WTC11 (cell line): ENCODE measurements around the gene RFC3. TPM values are rescaled to one million over a fixed set of nuclear protein-coding genes. Genes with fewer than 3 reads are reported as not detected.

ENCODE experiments used
- ATAC-seq: fragments of 200-7000 bp; cut with Tn5 transposase; 2 replicates; pipeline ENCODE4 v1.10.0; 2021; ENCODE audit warnings: mild to moderate bottlenecking, moderate library complexity
- CTCF ChIA-PET: fragments of 300-600 bp; sonication (Branson Sonifier 250); formaldehyde crosslinking; loops from one replicate; lab custom pipeline; 2021; ENCODE audit warnings: antibody characterized with exemption; lab: Charles Lee
- POLR2A ChIA-PET: fragments of 350-600 bp; sonication (Branson Sonifier 250); formaldehyde crosslinking; loops from one replicate; lab custom pipeline; 2021; ENCODE audit warnings: antibody characterized with exemption; lab: Charles Lee
- DNase-seq: peaks from one replicate; pipeline ENCODE4 v3.0.0; 2021; ENCODE audit warnings: low spot score
- H3K27ac Mint-ChIP-seq: 2 replicates; pipeline ENCODE4 v1.8.0; 2021; ENCODE audit warnings: mixed read lengths
- H3K27me3 Mint-ChIP-seq: 2 replicates; pipeline ENCODE4 v1.8.0; 2021; ENCODE audit warnings: low read depth, mild to moderate bottlenecking, moderate library complexity, mixed read lengths
- H3K36me3 Mint-ChIP-seq: 2 replicates; pipeline ENCODE4 v1.8.0; 2021; ENCODE audit warnings: mixed read lengths
- H3K4me1 Mint-ChIP-seq: 2 replicates; pipeline ENCODE4 v1.8.0; 2022; ENCODE audit warnings: mixed read lengths
- H3K4me3 Mint-ChIP-seq: 2 replicates; pipeline ENCODE4 v1.8.0; 2021; ENCODE audit warnings: mild to moderate bottlenecking, moderate library complexity, mixed read lengths
- H3K9me3 Mint-ChIP-seq: 2 replicates; pipeline ENCODE4 v1.8.0; 2021; ENCODE audit warnings: mixed read lengths
- ATF1 ChIP-seq: sonication (generic); formaldehyde crosslinking; IDR thresholded peaks from 2 replicates; pipeline ENCODE4 v1.8.1; 2023; ENCODE audit warnings: mild to moderate bottlenecking, moderate library complexity, missing genetic modification reagents
- ETV6 ChIP-seq: sonication (generic); formaldehyde crosslinking; IDR thresholded peaks from 2 replicates; pipeline ENCODE4 v1.8.1; 2022; ENCODE audit warnings: mild to moderate bottlenecking, missing genetic modification reagents
- FOXJ3 ChIP-seq: sonication (generic); formaldehyde crosslinking; IDR thresholded peaks from 2 replicates; pipeline ENCODE4 v1.9.0; 2021; ENCODE audit warnings: missing genetic modification reagents, mild to moderate bottlenecking, borderline replicate concordance
- FOXP1 ChIP-seq: sonication (generic); formaldehyde crosslinking; IDR thresholded peaks from 2 replicates; pipeline ENCODE4 v1.8.0; 2022; ENCODE audit warnings: missing genetic modification reagents, mild to moderate bottlenecking, moderate library complexity, borderline replicate concordance
- GABPB1 ChIP-seq: sonication (generic); formaldehyde crosslinking; IDR thresholded peaks from 2 replicates; pipeline ENCODE4 v1.8.1; 2023; ENCODE audit warnings: mild to moderate bottlenecking, missing genetic modification reagents
- GRHL2 ChIP-seq: fragments of 250-450 bp; sonication (Bioruptor Pico); IDR thresholded peaks from 2 replicates; pipeline ENCODE4 v1.8.0; 2022; ENCODE audit warnings: mild to moderate bottlenecking, moderate library complexity; ENCODE audit not compliant: insufficient replicate concordance, severe bottlenecking
- JAZF1 ChIP-seq: fragments of 250-450 bp; sonication (Bioruptor Pico); IDR thresholded peaks from 2 replicates; pipeline ENCODE4 v1.9.0; 2021; ENCODE audit warnings: moderate library complexity, mild to moderate bottlenecking, inconsistent platforms
- NFYB ChIP-seq: sonication (generic); formaldehyde crosslinking; conservative IDR thresholded peaks from 2 replicates; pipeline ENCODE4 v1.8.0; 2022; ENCODE audit warnings: low read depth, missing genetic modification reagents
- NR1H2 ChIP-seq: sonication (generic); formaldehyde crosslinking; IDR thresholded peaks from 2 replicates; pipeline ENCODE4 v1.9.0; 2021; ENCODE audit warnings: mild to moderate bottlenecking, moderate library complexity, missing genetic modification reagents
- RELA ChIP-seq: sonication (generic); formaldehyde crosslinking; IDR thresholded peaks from 2 replicates; pipeline ENCODE4 v1.8.1; 2022; ENCODE audit warnings: missing genetic modification reagents, mild to moderate bottlenecking, borderline replicate concordance
- RORB ChIP-seq: fragments of 250-450 bp; sonication (Bioruptor Pico); IDR thresholded peaks from 2 replicates; pipeline ENCODE4 v1.9.0; 2021; ENCODE audit warnings: mild to moderate bottlenecking
- SMAD4 ChIP-seq: sonication (generic); formaldehyde crosslinking; IDR thresholded peaks from 2 replicates; pipeline ENCODE4 v1.8.0; 2022; ENCODE audit warnings: mild to moderate bottlenecking, missing genetic modification reagents
- SOX15 ChIP-seq: fragments of 250-450 bp; sonication (Bioruptor Pico); IDR thresholded peaks from 2 replicates; pipeline ENCODE4 v1.9.0; 2021; ENCODE audit warnings: mild to moderate bottlenecking
- ZBTB21 ChIP-seq: sonication (generic); formaldehyde crosslinking; IDR thresholded peaks from 2 replicates; pipeline ENCODE4 v1.8.1; 2023; ENCODE audit warnings: mild to moderate bottlenecking, missing genetic modification reagents, borderline replicate concordance
- ZNF121 ChIP-seq: sonication (generic); formaldehyde crosslinking; IDR thresholded peaks from 2 replicates; pipeline ENCODE4 v1.8.0; 2023; ENCODE audit warnings: missing genetic modification reagents
- ZNF219 ChIP-seq: sonication (generic); formaldehyde crosslinking; IDR thresholded peaks from 2 replicates; pipeline ENCODE4 v1.8.0; 2023; ENCODE audit warnings: missing genetic modification reagents, mild to moderate bottlenecking, borderline replicate concordance
- total RNA-seq: library from RNA; stranded (reverse); gene quantifications from 3 replicates; pipeline ENCODE4 v1.2.3, GENCODE V29; 2021
- TF ChIP-seq, protein P1 (sequence below): sonication (generic); formaldehyde crosslinking; IDR thresholded peaks from 2 replicates; pipeline ENCODE4 v1.8.0; 2023; ENCODE audit warnings: missing genetic modification reagents
- TF ChIP-seq, protein P2 (sequence below): sonication (generic); formaldehyde crosslinking; IDR thresholded peaks from 2 replicates; pipeline ENCODE4 v1.8.1; 2022; ENCODE audit warnings: low read depth, missing genetic modification reagents, borderline replicate concordance
- TF ChIP-seq, protein P3 (sequence below): fragments of 250-450 bp; sonication (Bioruptor Pico); IDR thresholded peaks from 2 replicates; pipeline ENCODE4 v1.9.0; 2021; ENCODE audit warnings: mild to moderate bottlenecking
- TF ChIP-seq, protein P4 (sequence below): sonication (generic); formaldehyde crosslinking; IDR thresholded peaks from 2 replicates; pipeline ENCODE4 v1.8.1; 2023; ENCODE audit warnings: mild to moderate bottlenecking, moderate library complexity, missing genetic modification reagents

Gene RFC3
- total RNA-seq, 1 experiment from 2014 or later, result 37.0 TPM

DNA sequence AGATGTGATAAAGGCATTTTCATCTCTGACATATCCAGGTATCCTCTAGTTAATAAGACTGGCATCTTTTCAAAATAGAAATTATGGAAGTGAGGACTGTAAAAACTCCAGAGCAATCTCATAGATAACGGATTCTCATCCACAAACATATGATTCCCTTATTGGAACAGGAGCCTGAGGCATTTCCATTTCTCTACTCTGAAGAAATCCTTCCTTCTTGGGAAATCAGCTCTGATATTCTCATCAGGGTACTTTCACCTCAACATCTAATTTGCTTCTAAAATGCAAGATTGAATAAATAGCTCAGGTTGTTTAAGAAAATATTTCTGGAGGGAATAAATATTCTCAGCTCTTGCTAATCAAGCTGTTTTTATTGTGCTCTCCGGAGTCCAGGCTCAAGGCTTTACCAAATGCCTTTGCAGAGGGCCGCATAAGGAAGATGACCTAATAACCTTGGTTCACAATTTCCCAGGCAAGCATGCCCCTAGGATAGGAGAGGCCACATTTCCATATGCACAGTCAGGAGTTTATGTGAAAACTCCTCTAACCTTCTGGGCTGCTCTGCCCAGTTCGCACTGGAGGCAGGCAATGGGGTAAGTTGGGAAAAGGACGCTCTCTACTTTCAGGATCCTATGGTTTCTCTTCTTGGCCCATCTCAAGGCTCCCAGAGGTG is 44.0 kb upstream of the RFC3 start:
- Mint-ChIP-seq H3K27ac (no peak overlapping the region), H3K4me3 (no peak overlapping the region), H3K9me3 (no peaks in the 10 kb centered on the region), H3K27me3 (no peaks in the 10 kb centered on the region), H3K36me3 (no peaks in the 10 kb centered on the region), H3K4me1 (peaks cover 20% of the 10 kb centered on the region)
- ChIA-PET CTCF (interaction anchor here (1.4 kb wide), 1 partner anchor 12 kb away, joined by 5 read pairs; no protein-coding TSS in a partner anchor), POLR2A (no interaction called here)
- no peak for ATAC-seq
- TF ChIP-seq, protein P1, sequence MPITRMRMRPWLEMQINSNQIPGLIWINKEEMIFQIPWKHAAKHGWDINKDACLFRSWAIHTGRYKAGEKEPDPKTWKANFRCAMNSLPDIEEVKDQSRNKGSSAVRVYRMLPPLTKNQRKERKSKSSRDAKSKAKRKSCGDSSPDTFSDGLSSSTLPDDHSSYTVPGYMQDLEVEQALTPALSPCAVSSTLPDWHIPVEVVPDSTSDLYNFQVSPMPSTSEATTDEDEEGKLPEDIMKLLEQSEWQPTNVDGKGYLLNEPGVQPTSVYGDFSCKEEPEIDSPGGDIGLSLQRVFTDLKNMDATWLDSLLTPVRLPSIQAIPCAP (CRISPR knock-in tag), result no peak
- TF ChIP-seq, protein P2, sequence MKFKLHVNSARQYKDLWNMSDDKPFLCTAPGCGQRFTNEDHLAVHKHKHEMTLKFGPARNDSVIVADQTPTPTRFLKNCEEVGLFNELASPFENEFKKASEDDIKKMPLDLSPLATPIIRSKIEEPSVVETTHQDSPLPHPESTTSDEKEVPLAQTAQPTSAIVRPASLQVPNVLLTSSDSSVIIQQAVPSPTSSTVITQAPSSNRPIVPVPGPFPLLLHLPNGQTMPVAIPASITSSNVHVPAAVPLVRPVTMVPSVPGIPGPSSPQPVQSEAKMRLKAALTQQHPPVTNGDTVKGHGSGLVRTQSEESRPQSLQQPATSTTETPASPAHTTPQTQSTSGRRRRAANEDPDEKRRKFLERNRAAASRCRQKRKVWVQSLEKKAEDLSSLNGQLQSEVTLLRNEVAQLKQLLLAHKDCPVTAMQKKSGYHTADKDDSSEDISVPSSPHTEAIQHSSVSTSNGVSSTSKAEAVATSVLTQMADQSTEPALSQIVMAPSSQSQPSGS (CRISPR knock-in tag), result no peak
- no peak for TF ChIP-seq ETV6
- no peak for TF ChIP-seq FOXP1 (CRISPR knock-in tag)
- TF ChIP-seq, protein P3, sequence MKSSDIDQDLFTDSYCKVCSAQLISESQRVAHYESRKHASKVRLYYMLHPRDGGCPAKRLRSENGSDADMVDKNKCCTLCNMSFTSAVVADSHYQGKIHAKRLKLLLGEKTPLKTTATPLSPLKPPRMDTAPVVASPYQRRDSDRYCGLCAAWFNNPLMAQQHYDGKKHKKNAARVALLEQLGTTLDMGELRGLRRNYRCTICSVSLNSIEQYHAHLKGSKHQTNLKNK (CRISPR knock-in tag), result no peak
- TF ChIP-seq ZNF219 (CRISPR knock-in tag), result no peak
- no peak for TF ChIP-seq FOXJ3 (CRISPR knock-in tag)
- TF ChIP-seq ZNF121 (CRISPR knock-in tag), result no peak
- no peak for TF ChIP-seq RORB (CRISPR knock-in tag)
- no peak for TF ChIP-seq ZBTB21 (CRISPR knock-in tag)
- TF ChIP-seq GRHL2 (CRISPR knock-in tag), result no peak
- TF ChIP-seq JAZF1 (CRISPR knock-in tag), result no peak
- TF ChIP-seq NFYB, result no peak
- TF ChIP-seq GABPB1 (CRISPR knock-in tag), result no peak
- TF ChIP-seq, protein P4, sequence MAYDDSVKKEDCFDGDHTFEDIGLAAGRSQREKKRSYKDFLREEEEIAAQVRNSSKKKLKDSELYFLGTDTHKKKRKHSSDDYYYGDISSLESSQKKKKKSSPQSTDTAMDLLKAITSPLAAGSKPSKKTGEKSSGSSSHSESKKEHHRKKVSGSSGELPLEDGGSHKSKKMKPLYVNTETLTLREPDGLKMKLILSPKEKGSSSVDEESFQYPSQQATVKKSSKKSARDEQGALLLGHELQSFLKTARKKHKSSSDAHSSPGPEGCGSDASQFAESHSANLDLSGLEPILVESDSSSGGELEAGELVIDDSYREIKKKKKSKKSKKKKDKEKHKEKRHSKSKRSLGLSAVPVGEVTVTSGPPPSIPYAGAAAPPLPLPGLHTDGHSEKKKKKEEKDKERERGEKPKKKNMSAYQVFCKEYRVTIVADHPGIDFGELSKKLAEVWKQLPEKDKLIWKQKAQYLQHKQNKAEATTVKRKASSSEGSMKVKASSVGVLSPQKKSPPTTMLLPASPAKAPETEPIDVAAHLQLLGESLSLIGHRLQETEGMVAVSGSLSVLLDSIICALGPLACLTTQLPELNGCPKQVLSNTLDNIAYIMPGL (CRISPR knock-in tag), result no peak
- TF ChIP-seq SOX15 (CRISPR knock-in tag), result no peak
- no peak for DNase-seq

DNA sequence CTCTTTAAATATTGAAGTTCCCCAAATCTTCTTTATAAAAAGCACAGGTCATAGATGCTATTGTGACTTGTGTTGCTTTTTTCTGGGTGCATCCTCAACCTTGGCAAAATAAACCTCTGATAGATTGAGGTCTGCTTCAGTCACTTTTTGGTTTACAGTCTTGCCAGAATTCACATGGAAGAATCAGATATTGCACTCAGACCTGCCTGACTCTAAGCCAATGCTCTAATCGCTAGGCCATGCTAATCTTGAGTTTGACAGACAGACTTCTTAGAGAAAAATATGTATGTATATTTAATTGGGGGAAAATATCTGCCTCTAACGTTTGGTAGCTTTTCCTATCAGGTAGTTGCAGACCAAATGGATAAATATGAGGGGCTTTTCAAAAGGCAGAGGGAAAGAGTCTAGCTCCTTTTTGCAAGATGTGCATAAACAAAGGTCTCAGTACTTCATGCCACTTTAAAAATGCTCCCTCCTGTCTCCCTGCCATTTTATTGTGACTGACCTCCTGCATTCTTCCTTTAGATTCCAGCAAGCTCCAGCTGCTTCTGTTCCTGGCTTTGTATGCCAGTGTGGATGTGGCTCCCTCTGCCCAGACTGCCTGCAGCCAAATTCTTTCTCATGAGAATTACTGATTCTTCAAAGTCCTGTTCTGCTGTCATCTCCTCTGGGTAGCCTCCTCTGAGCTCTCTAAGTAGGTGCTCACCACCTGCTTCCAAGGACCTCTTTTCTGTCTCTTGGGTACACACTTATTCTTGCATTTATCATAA is 42.4 kb upstream of the RFC3 start:
- H3K9me3 Mint-ChIP-seq, result peaks cover 8% of the 10 kb centered on the region
- H3K36me3 Mint-ChIP-seq, result no peaks in the 10 kb centered on the region
- H3K27ac Mint-ChIP-seq, result no peak overlapping the region
- CTCF ChIA-PET, result no interaction called here
- no peak for DNase-seq
- no peak for TF ChIP-seq SMAD4 (CRISPR knock-in tag)
- TF ChIP-seq, protein P2 (CRISPR knock-in tag), result no peak
- no peak for TF ChIP-seq GRHL2 (CRISPR knock-in tag)
- no peak for TF ChIP-seq NR1H2 (CRISPR knock-in tag)
- TF ChIP-seq RELA, result no peak
- no peak for TF ChIP-seq SOX15 (CRISPR knock-in tag)
- TF ChIP-seq ATF1 (CRISPR knock-in tag), result no peak
- POLR2A ChIA-PET, result no interaction called here
- H3K4me1 Mint-ChIP-seq, result peaks cover 20% of the 10 kb centered on the region
- H3K4me3 Mint-ChIP-seq, result no peak overlapping the region
- peak; percentile 69 for ATAC-seq
- no peaks in the 10 kb centered on the region for H3K27me3 Mint-ChIP-seq
